ENCODE measurements around the gene FAM3D. TPM values are rescaled to one million over a fixed set of nuclear protein-coding genes. Genes with fewer than 3 reads are reported as not detected.

Gene FAM3D
- polyA plus RNA-seq, 2 of the 4 experiments (the other 2 are of a cell fraction), result not detected

- TF ChIP-seq MAFK (IDR thresholded peaks at IDR 0.05; ENCODE audit: partially characterized antibody) (peak; percentile 54), TFCP2L1 (CRISPR knock-in tag; IDR thresholded peaks at IDR 0.05) (no peak)
- no peak overlapping the region for H3K27ac ChIP-seq
- ChIA-PET CTCF (no interaction called here), POLR2A (no interaction called here)
- H3K4me3 ChIP-seq, result no peak overlapping the region
- no peaks in the 10 kb centered on the region for H3K4me1 ChIP-seq
- WGBS (ENCODE audit: missing lambda C conversion rate), result 6% methylated on average over 1 of the region's 1 CpG
- H3K9me3 ChIP-seq, result 0 out of 3 replicates have a peak, but pooled peaks cover 8% of the 10 kb centered on the region
- no peak overlapping the region for H3K4me2 ChIP-seq
- FAIRE-seq, result no peak
- DNase-seq (ENCODE audit: low read depth in 1 of 2, low spot score in 1 of 2), result no peak
- ATAC-seq, result no peak
Observed at GRCh38 chr3:58692484-58692883, 25.9 kb upstream of the FAM3D start.

GRCh38 chr3:58691997-58692396 lies 25.4 kb upstream of the FAM3D start:
- Histone ChIP-seq H3K9me3 (0 out of 3 replicates have a peak, but pooled peaks cover 8% of the 10 kb centered on the region), H3K4me3 (no peak overlapping the region), H3K27ac (no peak overlapping the region), H3K4me1 (no peaks in the 10 kb centered on the region), H3K4me2 (no peak overlapping the region)
- no peak for TF ChIP-seq PBX3 (IDR thresholded peaks at IDR 0.05)
- no peak for TF ChIP-seq REST (IDR thresholded peaks at IDR 0.05)
- TF ChIP-seq JUN (IDR thresholded peaks at IDR 0.05), result no peak
- TF ChIP-seq PHF8 (IDR thresholded peaks at IDR 0.05; ENCODE audit: borderline replicate concordance, low read depth), result no peak
- TF ChIP-seq ZFP36 (IDR thresholded peaks at IDR 0.05; ENCODE audit: borderline replicate concordance, partially characterized antibody), result peak; percentile 91
- TF ChIP-seq, protein P1, sequence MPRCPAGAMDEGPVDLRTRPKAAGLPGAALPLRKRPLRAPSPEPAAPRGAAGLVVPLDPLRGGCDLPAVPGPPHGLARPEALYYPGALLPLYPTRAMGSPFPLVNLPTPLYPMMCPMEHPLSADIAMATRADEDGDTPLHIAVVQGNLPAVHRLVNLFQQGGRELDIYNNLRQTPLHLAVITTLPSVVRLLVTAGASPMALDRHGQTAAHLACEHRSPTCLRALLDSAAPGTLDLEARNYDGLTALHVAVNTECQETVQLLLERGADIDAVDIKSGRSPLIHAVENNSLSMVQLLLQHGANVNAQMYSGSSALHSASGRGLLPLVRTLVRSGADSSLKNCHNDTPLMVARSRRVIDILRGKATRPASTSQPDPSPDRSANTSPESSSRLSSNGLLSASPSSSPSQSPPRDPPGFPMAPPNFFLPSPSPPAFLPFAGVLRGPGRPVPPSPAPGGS (IDR thresholded peaks at IDR 0.05), result no peak
- no peak for TF ChIP-seq FOSB (CRISPR knock-in tag; IDR thresholded peaks at IDR 0.05)
- WGBS (ENCODE audit: missing lambda C conversion rate), result 34% methylated on average over 1 of the region's 1 CpG
- ATAC-seq, result no peak
- FAIRE-seq, result no peak
- POLR2A ChIA-PET, result no interaction called here
- DNase-seq (ENCODE audit: low read depth in 1 of 2, low spot score in 1 of 2), result peak in 1 of 2 experiments; percentile 33
- CTCF ChIA-PET, result no interaction called here

- Histone ChIP-seq H3K4me3 (no peak overlapping the region), H3K4me1 (no peaks in the 10 kb centered on the region), H3K9me3 (0 out of 3 replicates have a peak, but pooled peaks cover 8% of the 10 kb centered on the region), H3K4me2 (no peak overlapping the region), H3K27ac (no peak overlapping the region)
- 48% methylated on average over 2 of the region's 2 CpGs for WGBS (ENCODE audit: missing lambda C conversion rate)
- CTCF ChIA-PET, result interaction anchor here (1.2 kb wide), 1 partner anchor 9 kb away, joined by 3 read pairs; no protein-coding TSS in a partner anchor
- DNase-seq (ENCODE audit: low read depth in 1 of 2, low spot score in 1 of 2), result no peak
- POLR2A ChIA-PET, result no interaction called here
- TF ChIP-seq BHLHE40 (IDR thresholded peaks at IDR 0.05; ENCODE audit: low read depth, low read length) (no peak), KDM1A (IDR thresholded peaks at IDR 0.05; ENCODE audit: low read depth) (no peak), ZSCAN20 (CRISPR knock-in tag; IDR thresholded peaks at IDR 0.05) (no peak), CEBPB (IDR thresholded peaks at IDR 0.05) (no peak), HDAC2 (IDR thresholded peaks at IDR 0.05) (no peak), ESRRA (IDR thresholded peaks at IDR 0.05; ENCODE audit: borderline replicate concordance, low read length) (no peak), CHD2 (IDR thresholded peaks at IDR 0.05; ENCODE audit: low read length, partially characterized antibody) (no peak), NR3C1 (IDR thresholded peaks at IDR 0.05) (no peak), CHD4 (IDR thresholded peaks at IDR 0.05; ENCODE audit: borderline replicate concordance) (no peak), EHMT2 (IDR thresholded peaks at IDR 0.05; ENCODE audit: low read depth) (no peak), JUN (IDR thresholded peaks at IDR 0.05) (no peak), RFX5 (IDR thresholded peaks at IDR 0.05) (no peak), HOXA7 (CRISPR knock-in tag; IDR thresholded peaks at IDR 0.05) (no peak), MYC (IDR thresholded peaks at IDR 0.05; ENCODE audit: borderline replicate concordance, low read length) (no peak), HMGXB4 (CRISPR knock-in tag; IDR thresholded peaks at IDR 0.05; ENCODE audit: borderline replicate concordance) (no peak), POLR2A (IDR thresholded peaks at IDR 0.05; ENCODE audit: low read length) (no peak)
- FAIRE-seq, result no peak
- no peak for ATAC-seq
Observed at GRCh38 chr3:58690490-58690889, 23.9 kb upstream of the FAM3D start.

All from A549 (cell line).